GM12873 (cell line): ENCODE data around the gene VWA3B.

ENCODE experiments used
- TF ChIP-seq, protein P1 (sequence below): IDR thresholded peaks from 2 replicates; pipeline ENCODE4 v1.5.1; 2012; ENCODE audit warnings: low read depth, mild to moderate bottlenecking, moderate library complexity, low read length, control low read depth; ENCODE audit not compliant: insufficient read depth; ENCODE audit errors: missing control alignments

VWA3B gene

GRCh38 chr2:98240786-98241398, 153.9 kb downstream of the VWA3B start:
- TF ChIP-seq, protein P1, sequence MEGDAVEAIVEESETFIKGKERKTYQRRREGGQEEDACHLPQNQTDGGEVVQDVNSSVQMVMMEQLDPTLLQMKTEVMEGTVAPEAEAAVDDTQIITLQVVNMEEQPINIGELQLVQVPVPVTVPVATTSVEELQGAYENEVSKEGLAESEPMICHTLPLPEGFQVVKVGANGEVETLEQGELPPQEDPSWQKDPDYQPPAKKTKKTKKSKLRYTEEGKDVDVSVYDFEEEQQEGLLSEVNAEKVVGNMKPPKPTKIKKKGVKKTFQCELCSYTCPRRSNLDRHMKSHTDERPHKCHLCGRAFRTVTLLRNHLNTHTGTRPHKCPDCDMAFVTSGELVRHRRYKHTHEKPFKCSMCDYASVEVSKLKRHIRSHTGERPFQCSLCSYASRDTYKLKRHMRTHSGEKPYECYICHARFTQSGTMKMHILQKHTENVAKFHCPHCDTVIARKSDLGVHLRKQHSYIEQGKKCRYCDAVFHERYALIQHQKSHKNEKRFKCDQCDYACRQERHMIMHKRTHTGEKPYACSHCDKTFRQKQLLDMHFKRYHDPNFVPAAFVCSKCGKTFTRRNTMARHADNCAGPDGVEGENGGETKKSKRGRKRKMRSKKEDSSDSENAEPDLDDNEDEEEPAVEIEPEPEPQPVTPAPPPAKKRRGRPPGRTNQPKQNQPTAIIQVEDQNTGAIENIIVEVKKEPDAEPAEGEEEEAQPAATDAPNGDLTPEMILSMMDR: no peak

GRCh38 chr2:98241592-98241991, 154.6 kb downstream of the VWA3B start:
- TF ChIP-seq, protein P1: no peak

DNA sequence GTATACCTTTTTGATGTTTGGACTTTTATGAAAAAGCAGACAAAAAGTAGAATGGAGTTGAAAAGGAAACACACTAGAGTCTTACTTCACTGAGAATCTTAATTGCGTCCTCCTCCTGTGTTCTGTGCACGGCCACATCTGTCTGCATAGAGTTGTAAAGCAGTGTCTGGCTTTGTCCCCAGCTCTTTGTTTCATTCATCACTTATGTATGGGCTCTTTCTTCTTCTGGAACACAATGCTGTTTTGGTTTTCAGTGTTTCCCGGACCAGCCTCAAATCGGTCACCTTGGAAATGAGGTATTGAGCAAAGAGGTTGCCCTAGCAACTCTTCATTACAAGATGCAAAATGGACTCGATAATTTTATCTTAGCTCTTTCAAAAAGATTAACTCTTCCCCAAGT, 155.0 kb downstream of the VWA3B start:
- TF ChIP-seq, protein P1: no peak

GRCh38 chr2:98245491-98245890, 158.5 kb downstream of the VWA3B start:
- TF ChIP-seq, protein P1: no peak

GRCh38 chr2:98247383-98247782, 160.4 kb downstream of the VWA3B start:
- TF ChIP-seq, protein P1: no peak

DNA sequence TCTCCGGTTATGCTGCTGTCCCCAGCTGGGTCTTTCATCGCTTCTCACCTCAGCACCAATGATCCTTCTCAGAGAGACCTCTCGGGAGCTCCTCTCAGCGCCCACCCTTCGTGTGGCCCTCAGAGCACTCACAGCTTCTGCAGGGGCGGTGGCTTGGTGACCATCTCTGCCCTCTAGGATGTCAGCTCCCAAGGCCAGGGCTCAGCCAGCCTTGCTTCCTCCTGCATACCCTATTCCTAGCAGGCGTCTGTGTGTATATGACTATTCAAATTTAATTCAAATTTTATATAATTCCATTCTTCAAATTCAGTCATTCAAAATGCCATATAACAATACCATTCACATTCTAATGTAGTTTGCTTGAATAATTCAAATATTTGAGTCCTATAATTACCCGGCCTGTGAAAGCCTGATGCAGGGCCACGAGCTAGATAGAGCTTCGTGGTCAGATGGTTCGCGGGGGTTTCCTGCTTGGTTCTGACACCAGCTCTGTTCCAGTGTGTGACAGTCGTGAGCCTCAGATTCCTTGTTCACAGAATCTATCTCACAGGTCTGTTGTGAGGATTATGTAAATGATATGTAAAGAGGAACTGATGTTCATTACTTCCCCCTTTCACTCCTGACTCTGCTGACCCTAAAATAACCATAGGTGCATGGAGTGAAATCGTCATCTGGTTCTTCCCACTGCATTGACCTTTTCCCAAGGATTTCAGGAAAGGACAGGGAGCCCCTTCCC, 165.2 kb downstream of the VWA3B start:
- TF ChIP-seq, protein P1: no peak

- TF ChIP-seq, protein P1: no peak
Observed at GRCh38 chr2:98253461-98254070, 166.6 kb downstream of the VWA3B start.
